Left lung (tissue), 10 donors: Measurements from ENCODE around the gene AP1S1. TPM values are rescaled to one million over a fixed set of nuclear protein-coding genes. Genes with fewer than 3 reads are reported as not detected.
"Not testable (repeated sequence)": the region's sequence is repeated elsewhere in the genome, so short reads cannot be mapped to it uniquely, and the experiment has no call there.

Source experiments
- ATAC-seq: fragments of 200-7000 bp; cut with Tn5 transposase; one replicate; pipeline ENCODE4 v1.9.1; 2020; ENCODE audit warnings: moderate library complexity
- DNase-seq, 4 donors: peaks; one replicate each; pipeline ENCODE4 v3.0.0-alpha.2; 2013 to 2020
- H3K27ac ChIP-seq, 2 donors: fragments of 200-600 bp; sonication (generic) in 1 of 2; one replicate each; pipeline versions ENCODE4 v1.5.0 to v1.8.0; 2020 to 2021
- H3K27me3 ChIP-seq, 2 donors: fragments of 200-600 bp; sonication (generic) in 1 of 2; one replicate each; pipeline versions ENCODE4 v1.5.0 to v1.8.0; 2020 to 2021
- H3K36me3 ChIP-seq, 2 donors: fragments of 200-600 bp; sonication (generic) in 1 of 2; one replicate each; pipeline versions ENCODE4 v1.5.0 to v1.8.0; 2020 to 2021
- H3K4me1 ChIP-seq, 2 donors: fragments of 200-600 bp; one replicate each; pipeline ENCODE4 v1.8.0; 2021
- H3K4me3 ChIP-seq, 2 donors: fragments of 200-600 bp; sonication (generic) in 1 of 2; one replicate each; pipeline versions ENCODE4 v1.5.0 to v1.8.0; 2020 to 2021; ENCODE audit warnings: mild to moderate bottlenecking in 1 of 2
- H3K9me3 ChIP-seq, 2 donors: fragments of 200-600 bp; sonication (generic) in 1 of 2; one replicate each; pipeline versions ENCODE4 v1.5.0 to v1.8.0; 2020 to 2021
- CTCF ChIP-seq, 2 donors: fragments of 200-600 bp; sonication (generic) in 1 of 2; IDR thresholded peaks; one replicate each; pipeline versions ENCODE4 v1.5.0 to v1.8.0; 2021; ENCODE audit warnings: antibody characterized with exemption in 2 of 2
- intact Hi-C, 2 donors: fragments of 100-400 bp; cut with DNase I; formaldehyde crosslinking; loops; one replicate each; pipeline versions ENCODE4 v1.11.2 to v1.14.2; 2022
- polyA plus RNA-seq, 6 donors: library from polyadenylated mRNA; unstranded; fragments of 120-200 nt; gene quantifications; one replicate each; pipeline ENCODE4 v1.2.1, GENCODE V29; 2013; ENCODE audit not compliant: insufficient read length in 6 of 6
- total RNA-seq, 2 donors: library from RNA; stranded (reverse); fragmentation: NEBNext Ultra II Directional; extraction: Animal tissue kit (Norgen Biotek cat#: 25700); gene quantifications; one replicate each; pipeline ENCODE4 v1.2.1, GENCODE V29; 2021
- donor health status: DM: no; HTN: yes; CAD: no.
- donor health status: DM: no; HTN: no; CAD: no.

Gene AP1S1
- total and polyA plus RNA-seq, 8 donors = 39.4 to 92.6 (median 85.1) TPM

DNA sequence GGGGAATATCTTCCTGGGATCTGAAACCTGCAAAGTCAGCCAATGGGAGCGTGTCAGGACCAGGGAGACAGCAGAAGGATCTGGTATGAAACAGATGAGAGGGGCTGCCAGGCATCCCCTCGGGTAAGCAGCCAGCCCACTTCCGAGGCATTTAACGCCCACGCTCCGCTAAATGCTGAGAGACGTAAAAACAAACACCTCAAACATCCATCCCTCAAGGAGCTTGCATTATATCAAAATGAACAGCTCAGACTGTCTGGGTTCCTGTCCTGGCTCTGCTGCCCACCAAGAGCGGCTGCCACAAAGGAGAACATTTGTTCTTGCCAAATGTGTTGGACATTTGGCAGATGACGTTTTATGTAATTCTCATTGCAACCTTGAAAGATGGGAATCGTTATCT, 34.4 kb upstream of the AP1S1 start:
- peaks cover 8 to 48% of the 10 kb centered on the region in 2 donors for H3K4me1 ChIP-seq
- no peak overlapping the region for H3K4me3 ChIP-seq
- DNase-seq (no peak), ATAC-seq (no peak)
- intact Hi-C loops = no loop called here
- no peak overlapping the region for H3K27ac ChIP-seq
- no peaks in the 10 kb centered on the region for H3K36me3 ChIP-seq
- TF ChIP-seq CTCF (IDR thresholded peaks at IDR 0.05) = no peak
- no peaks in the 10 kb centered on the region for H3K9me3 ChIP-seq
- peaks cover 0 to 27% of the 10 kb centered on the region in 2 donors for H3K27me3 ChIP-seq

GRCh38 chr7:101120315-101120714, 34.0 kb upstream of the AP1S1 start:
- no peaks in the 10 kb centered on the region for H3K36me3 ChIP-seq
- no peak for TF ChIP-seq CTCF (IDR thresholded peaks at IDR 0.05)
- peaks cover 0 to 31% of the 10 kb centered on the region in 2 donors for H3K27me3 ChIP-seq
- no peak overlapping the region for H3K27ac ChIP-seq
- intact Hi-C loops = no loop called here
- no peak overlapping the region for H3K4me3 ChIP-seq
- peaks cover 8 to 52% of the 10 kb centered on the region in 2 donors for H3K4me1 ChIP-seq
- DNase-seq = no peak
- ATAC-seq = no peak
- no peaks in the 10 kb centered on the region for H3K9me3 ChIP-seq

DNA sequence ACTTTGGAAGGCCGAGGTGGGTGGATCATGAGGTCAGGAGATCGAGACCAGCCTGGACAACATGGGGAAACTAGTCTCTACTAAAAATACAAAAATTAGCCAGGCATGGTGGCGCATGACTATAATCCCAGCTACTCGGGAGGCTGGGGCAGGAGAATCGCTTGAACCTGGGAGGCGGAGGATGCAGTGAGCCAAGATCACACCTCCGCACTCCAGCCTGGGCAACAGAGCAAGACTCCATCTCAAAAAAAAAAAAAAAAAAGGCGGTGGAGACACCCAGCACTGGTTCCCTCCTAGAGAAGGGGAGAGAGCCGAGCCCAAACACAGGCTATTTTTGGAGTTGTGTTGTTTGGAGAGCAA, 32.7 kb upstream of the AP1S1 start:
- Histone ChIP-seq H3K27me3 (peaks cover 0 to 44% of the 10 kb centered on the region in 2 donors), H3K4me1 (peaks cover 15 to 65% of the 10 kb centered on the region in 2 donors), H3K27ac (peak overlapping the region; percentile 74 to 84)
- H3K4me3 ChIP-seq, H3K9me3 ChIP-seq, H3K36me3 ChIP-seq, intact Hi-C loops, ATAC-seq, DNase-seq: not testable (repeated sequence)

GRCh38 chr7:101121991-101122932, 32.0 kb upstream of the AP1S1 start:
- Histone ChIP-seq H3K9me3 (no peaks in the 10 kb centered on the region), H3K36me3 (no peaks in the 10 kb centered on the region), H3K4me3 (peak overlapping the region; percentile 11 to 24), H3K27me3 (peaks cover 0 to 51% of the 10 kb centered on the region in 2 donors), H3K4me1 (peaks cover 17 to 71% of the 10 kb centered on the region in 2 donors), H3K27ac (peak overlapping the region; percentile 74 to 84)
- ATAC-seq = peak; percentile 57
- intact Hi-C loops = no loop called here
- no peak for TF ChIP-seq CTCF (IDR thresholded peaks at IDR 0.05)
- DNase-seq = peak in 3 of 4 donors; percentile 70 to 88 (median 75)

DNA sequence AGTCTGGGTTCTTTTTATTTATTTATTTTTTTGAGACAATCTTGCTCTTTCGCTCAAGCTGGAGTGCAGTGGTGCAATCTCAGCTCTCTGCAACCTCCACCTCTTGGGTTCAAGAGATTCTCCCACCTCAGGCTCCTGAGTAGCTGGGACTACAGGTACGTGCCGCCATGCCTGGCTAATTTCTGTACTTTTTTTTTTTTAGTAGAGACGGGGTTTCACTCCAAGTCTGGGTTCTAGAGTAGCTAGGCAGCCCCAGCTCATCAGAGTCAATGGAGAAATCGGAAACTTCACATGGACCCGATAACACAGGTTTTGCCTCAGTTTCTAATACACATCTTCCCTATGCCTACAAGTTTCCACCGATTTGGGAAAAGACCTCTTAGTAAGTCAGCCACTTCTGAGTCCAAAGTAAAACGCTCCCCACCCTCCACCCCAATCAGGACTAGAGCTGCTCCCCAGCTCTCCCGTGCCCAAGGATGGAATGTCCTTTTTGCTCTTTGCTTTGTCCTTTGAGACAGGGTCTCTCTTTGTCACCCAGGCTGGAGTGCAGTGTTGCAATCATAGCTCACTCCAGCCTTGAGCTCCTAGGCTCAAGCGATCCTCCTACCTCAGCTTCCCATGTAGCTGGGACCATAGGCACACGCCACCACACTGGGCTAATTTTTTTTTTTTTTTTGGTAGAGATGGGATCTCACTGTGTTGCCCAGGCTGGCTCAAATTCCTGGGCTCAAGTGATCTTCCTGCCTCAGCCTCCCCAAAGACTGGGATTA, 31.2 kb upstream of the AP1S1 start:
- intact Hi-C loops = no loop called here
- H3K36me3 ChIP-seq = no peaks in the 10 kb centered on the region
- H3K9me3 ChIP-seq = no peaks in the 10 kb centered on the region
- H3K27me3 ChIP-seq = peaks cover 0 to 58% of the 10 kb centered on the region in 2 donors
- no peak overlapping the region for H3K4me3 ChIP-seq
- DNase-seq = no peak
- H3K27ac ChIP-seq = peak overlapping the region; percentile 74 to 84
- no peak for ATAC-seq
- H3K4me1 ChIP-seq = peaks cover 17 to 71% of the 10 kb centered on the region in 2 donors
- no peak for TF ChIP-seq CTCF (IDR thresholded peaks at IDR 0.05)
